ENCODE data around the gene DOCK2. TPM values are rescaled to one million over a fixed set of nuclear protein-coding genes. Genes with fewer than 3 reads are reported as not detected.

Gene DOCK2
- total RNA-seq, 5 donors from 2014 or later (not counting 1 experiment from before 2014, with no cell fraction given) = 168 to 303 (median 197) TPM

GRCh38 chr5:169842699-169843098, 205.6 kb downstream of the DOCK2 start:
- DNase-seq (no peak), ATAC-seq (replicated peaks in 1 of 4) (no peak)
- no peaks in the 10 kb centered on the region for H3K4me1 ChIP-seq (ENCODE audit: control insufficient read depth in 1 of 2, extremely low read depth in 1 of 2, insufficient read depth in 2 of 2, low read length in 2 of 2)
- no peak overlapping the region for H3K27ac ChIP-seq (ENCODE audit: low read length)
- Mint-ChIP-seq H3K36me3 (peaks cover 94% of the 10 kb centered on the region), H3K4me1 (peaks cover 3 to 16% (median 11%) of the 10 kb centered on the region in 3 donors), H3K27ac (no peak overlapping the region), H3K9me3 (peaks cover 0 to 3% (median 0%) of the 10 kb centered on the region in 3 donors), H3K27me3 (no peaks in the 10 kb centered on the region), H3K4me3 (no peak overlapping the region)
- H3K9me3 ChIP-seq = no peaks in the 10 kb centered on the region
- peaks cover 5 to 53% of the 10 kb centered on the region in 2 donors for H3K36me3 ChIP-seq (ENCODE audit: control insufficient read depth in 2 of 2, extremely low read depth in 1 of 2, insufficient read depth in 1 of 2, low read length in 1 of 2)
- no peaks in the 10 kb centered on the region for H3K27me3 ChIP-seq (replicated peaks in 1 of 2; ENCODE audit: control insufficient read depth in 2 of 2, extremely low read depth in 1 of 2, insufficient read depth in 2 of 2, low read length in 1 of 2)
- CTCF ChIA-PET = no interaction called here
- H3K4me3 ChIP-seq (ENCODE audit: control insufficient read depth in 1 of 2, extremely low read depth in 1 of 2, low read length in 1 of 2) = no peak overlapping the region
- POLR2A ChIA-PET = interaction anchor here in 1 of 2 donors (0.7 kb wide), 1 partner anchor 717 kb away, joined by 3 read pairs; no protein-coding TSS in a partner anchor

GRCh38 chr5:169847519-169847918, 210.4 kb downstream of the DOCK2 start:
- ATAC-seq (replicated peaks in 1 of 4) (no peak), DNase-seq (no peak)
- Mint-ChIP-seq H3K27me3 (no peaks in the 10 kb centered on the region), H3K36me3 (peaks cover 94% of the 10 kb centered on the region), H3K27ac (no peak overlapping the region), H3K4me3 (no peak overlapping the region), H3K9me3 (peaks cover 7 to 21% (median 17%) of the 10 kb centered on the region in 3 donors), H3K4me1 (peaks cover 0 to 12% (median 5%) of the 10 kb centered on the region in 3 donors)
- ChIA-PET POLR2A (no interaction called here), CTCF (no interaction called here)
- Histone ChIP-seq H3K36me3 (ENCODE audit: control insufficient read depth in 2 of 2, extremely low read depth in 1 of 2, insufficient read depth in 1 of 2, low read length in 1 of 2) (peaks cover 7 to 37% of the 10 kb centered on the region in 2 donors), H3K4me1 (ENCODE audit: control insufficient read depth in 1 of 2, extremely low read depth in 1 of 2, insufficient read depth in 2 of 2, low read length in 2 of 2) (no peaks in the 10 kb centered on the region), H3K27me3 (replicated peaks in 1 of 2; ENCODE audit: control insufficient read depth in 2 of 2, extremely low read depth in 1 of 2, insufficient read depth in 2 of 2, low read length in 1 of 2) (no peaks in the 10 kb centered on the region), H3K4me3 (ENCODE audit: control insufficient read depth in 1 of 2, extremely low read depth in 1 of 2, low read length in 1 of 2) (no peak overlapping the region), H3K9me3 (peaks cover 4% of the 10 kb centered on the region), H3K27ac (ENCODE audit: low read length) (no peak overlapping the region)
- whole genome bisulfite sequencing (ENCODE audit: insufficient coverage) = no CpG with 5 or more reads among the region's 1 CpG

DNA sequence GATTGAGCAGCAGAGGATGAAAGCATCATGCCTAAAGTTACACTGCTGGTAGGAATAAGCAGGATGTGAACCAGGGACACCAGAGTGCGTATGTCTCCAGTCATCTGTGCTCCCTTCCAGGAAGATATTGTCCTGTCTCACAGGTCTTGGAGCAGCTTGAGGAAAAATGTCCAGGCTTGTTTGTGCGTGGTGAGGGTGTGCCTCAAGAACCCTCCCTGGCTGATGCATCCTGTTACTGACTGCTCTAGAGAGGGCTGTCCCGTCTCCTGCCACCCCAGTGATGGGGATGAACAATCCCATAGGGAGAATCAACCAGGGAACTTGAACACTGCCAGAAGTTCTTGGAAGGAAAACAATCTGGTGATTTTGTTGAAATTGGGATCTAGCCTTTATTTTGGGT, 211.2 kb downstream of the DOCK2 start:
- CTCF ChIA-PET = no interaction called here
- no peak overlapping the region for H3K27ac ChIP-seq (ENCODE audit: low read length)
- 69% methylated on average over 3 of the region's 3 CpGs for WGBS (ENCODE audit: insufficient coverage)
- Mint-ChIP-seq H3K4me3 (no peak overlapping the region), H3K27me3 (no peaks in the 10 kb centered on the region), H3K9me3 (peaks cover 7 to 21% (median 17%) of the 10 kb centered on the region in 3 donors), H3K27ac (no peak overlapping the region), H3K36me3 (peaks cover 94% of the 10 kb centered on the region), H3K4me1 (peaks cover 0 to 8% (median 5%) of the 10 kb centered on the region in 3 donors)
- ATAC-seq (replicated peaks in 1 of 4) (no peak), DNase-seq (no peak)
- no peaks in the 10 kb centered on the region for H3K27me3 ChIP-seq (replicated peaks in 1 of 2; ENCODE audit: control insufficient read depth in 2 of 2, extremely low read depth in 1 of 2, insufficient read depth in 2 of 2, low read length in 1 of 2)
- no peak overlapping the region for H3K4me3 ChIP-seq (ENCODE audit: control insufficient read depth in 1 of 2, extremely low read depth in 1 of 2, low read length in 1 of 2)
- peaks cover 7 to 32% of the 10 kb centered on the region in 2 donors for H3K36me3 ChIP-seq (ENCODE audit: control insufficient read depth in 2 of 2, extremely low read depth in 1 of 2, insufficient read depth in 1 of 2, low read length in 1 of 2)
- H3K4me1 ChIP-seq (ENCODE audit: control insufficient read depth in 1 of 2, extremely low read depth in 1 of 2, insufficient read depth in 2 of 2, low read length in 2 of 2) = no peaks in the 10 kb centered on the region
- POLR2A ChIA-PET = no interaction called here
- H3K9me3 ChIP-seq = peaks cover 4% of the 10 kb centered on the region

- peaks cover 7 to 21% (median 17%) of the 10 kb centered on the region in 3 donors for H3K9me3 Mint-ChIP-seq
- Histone ChIP-seq H3K4me1 (ENCODE audit: control insufficient read depth in 1 of 2, extremely low read depth in 1 of 2, insufficient read depth in 2 of 2, low read length in 2 of 2) (no peaks in the 10 kb centered on the region), H3K36me3 (ENCODE audit: control insufficient read depth in 2 of 2, extremely low read depth in 1 of 2, insufficient read depth in 1 of 2, low read length in 1 of 2) (peaks cover 7 to 32% of the 10 kb centered on the region in 2 donors), H3K27ac (ENCODE audit: low read length) (no peak overlapping the region), H3K9me3 (peaks cover 4% of the 10 kb centered on the region), H3K27me3 (replicated peaks in 1 of 2; ENCODE audit: control insufficient read depth in 2 of 2, extremely low read depth in 1 of 2, insufficient read depth in 2 of 2, low read length in 1 of 2) (no peaks in the 10 kb centered on the region), H3K4me3 (ENCODE audit: control insufficient read depth in 1 of 2, extremely low read depth in 1 of 2, low read length in 1 of 2) (no peak overlapping the region)
- no peak overlapping the region for H3K27ac Mint-ChIP-seq
- DNase-seq = no peak
- H3K4me3 Mint-ChIP-seq = no peak overlapping the region
- no peaks in the 10 kb centered on the region for H3K27me3 Mint-ChIP-seq
- ATAC-seq (replicated peaks in 1 of 4) = no peak
- H3K36me3 Mint-ChIP-seq = peaks cover 93% of the 10 kb centered on the region
- no CpG with 5 or more reads among the region's 2 CpGs for WGBS (ENCODE audit: insufficient coverage)
- CTCF ChIA-PET = no interaction called here
- POLR2A ChIA-PET = no interaction called here
- peaks cover 0 to 8% (median 5%) of the 10 kb centered on the region in 3 donors for H3K4me1 Mint-ChIP-seq
Observed at GRCh38 chr5:169848792-169849191, 211.7 kb downstream of the DOCK2 start.

GRCh38 chr5:169850409-169850808, 213.3 kb downstream of the DOCK2 start:
- no peak overlapping the region for H3K4me3 ChIP-seq (ENCODE audit: control insufficient read depth in 1 of 2, extremely low read depth in 1 of 2, low read length in 1 of 2)
- Mint-ChIP-seq H3K27me3 (no peaks in the 10 kb centered on the region), H3K27ac (no peak overlapping the region), H3K9me3 (peaks cover 7 to 21% (median 17%) of the 10 kb centered on the region in 3 donors), H3K36me3 (peaks cover 83% of the 10 kb centered on the region), H3K4me3 (no peak overlapping the region), H3K4me1 (peaks cover 5 to 10% (median 10%) of the 10 kb centered on the region in 3 donors)
- H3K9me3 ChIP-seq = peaks cover 4% of the 10 kb centered on the region
- H3K27me3 ChIP-seq (replicated peaks in 1 of 2; ENCODE audit: control insufficient read depth in 2 of 2, extremely low read depth in 1 of 2, insufficient read depth in 2 of 2, low read length in 1 of 2) = no peaks in the 10 kb centered on the region
- no peak overlapping the region for H3K27ac ChIP-seq (ENCODE audit: low read length)
- CTCF ChIA-PET = no interaction called here
- peaks cover 7 to 25% of the 10 kb centered on the region in 2 donors for H3K36me3 ChIP-seq (ENCODE audit: control insufficient read depth in 2 of 2, extremely low read depth in 1 of 2, insufficient read depth in 1 of 2, low read length in 1 of 2)
- ATAC-seq (replicated peaks in 1 of 4) (no peak), DNase-seq (no peak)
- H3K4me1 ChIP-seq (ENCODE audit: control insufficient read depth in 1 of 2, extremely low read depth in 1 of 2, insufficient read depth in 2 of 2, low read length in 2 of 2) = no peaks in the 10 kb centered on the region
- no CpG with 5 or more reads among the region's 2 CpGs for WGBS (ENCODE audit: insufficient coverage)
- POLR2A ChIA-PET = interaction anchor here in 1 of 2 donors (0.8 kb wide), 1 partner anchor 63 kb away, joined by 3 read pairs; no protein-coding TSS in a partner anchor

DNA sequence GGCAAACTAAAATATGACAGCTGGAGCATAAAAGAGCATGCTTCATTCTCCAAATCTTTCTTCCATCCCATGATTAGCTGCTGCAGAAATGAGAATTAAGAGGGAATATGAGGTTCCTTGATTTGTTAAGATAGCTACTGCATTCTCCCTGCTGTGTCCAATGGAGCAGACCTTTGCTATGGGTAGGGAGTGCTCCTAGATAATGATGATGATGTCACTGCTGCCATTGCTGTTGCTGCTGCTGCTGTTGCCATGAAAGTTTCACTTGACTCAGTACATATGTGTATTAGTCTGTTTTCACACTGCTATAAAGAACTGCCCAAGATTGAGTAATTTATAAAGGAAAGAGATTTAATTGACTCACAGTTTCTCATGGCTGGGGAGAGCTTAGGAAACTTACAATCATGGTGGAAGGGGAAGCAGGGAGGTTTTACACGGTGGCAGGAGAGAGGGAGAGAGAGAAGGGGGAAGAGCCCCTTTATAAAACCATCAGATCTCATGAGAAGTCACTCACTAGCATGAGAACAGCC, 214.3 kb downstream of the DOCK2 start:
- peaks cover 7 to 30% of the 10 kb centered on the region in 2 donors for H3K36me3 ChIP-seq (ENCODE audit: control insufficient read depth in 2 of 2, extremely low read depth in 1 of 2, insufficient read depth in 1 of 2, low read length in 1 of 2)
- ChIA-PET POLR2A (no interaction called here), CTCF (no interaction called here)
- Mint-ChIP-seq H3K36me3 (peaks cover 80% of the 10 kb centered on the region), H3K4me1 (peaks cover 9 to 18% (median 14%) of the 10 kb centered on the region in 3 donors), H3K4me3 (no peak overlapping the region), H3K27ac (no peak overlapping the region), H3K9me3 (peaks cover 7 to 21% (median 17%) of the 10 kb centered on the region in 3 donors), H3K27me3 (no peaks in the 10 kb centered on the region)
- ATAC-seq (replicated peaks in 1 of 4) = no peak
- no peaks in the 10 kb centered on the region for H3K4me1 ChIP-seq (ENCODE audit: control insufficient read depth in 1 of 2, extremely low read depth in 1 of 2, insufficient read depth in 2 of 2, low read length in 2 of 2)
- no peaks in the 10 kb centered on the region for H3K27me3 ChIP-seq (replicated peaks in 1 of 2; ENCODE audit: control insufficient read depth in 2 of 2, extremely low read depth in 1 of 2, insufficient read depth in 2 of 2, low read length in 1 of 2)
- WGBS (ENCODE audit: insufficient coverage) = no CpG with 5 or more reads among the region's 1 CpG
- peaks cover 4% of the 10 kb centered on the region for H3K9me3 ChIP-seq
- H3K27ac ChIP-seq (ENCODE audit: low read length) = no peak overlapping the region
- H3K4me3 ChIP-seq (ENCODE audit: control insufficient read depth in 1 of 2, extremely low read depth in 1 of 2, low read length in 1 of 2) = no peak overlapping the region
- DNase-seq = no peak
